ENCODE data around the gene C17orf67.

GRCh38 chr17:56756536-56756935 is 77.2 kb downstream of the C17orf67 start:
- no peak for TF ChIP-seq REST (IDR thresholded peaks at IDR 0.05; ENCODE audit: unreplicated experiment)
- TF ChIP-seq EZH2 (IDR thresholded peaks at IDR 0.05; ENCODE audit: low read depth, unreplicated experiment): no peak
- TF ChIP-seq EZH2phosphoT487 (IDR thresholded peaks at IDR 0.05; ENCODE audit: unreplicated experiment): no peak

Measured in GM23338 (cell line).